DOHH2 (cell line): ENCODE measurements around the gene ELMOD3.

Experiments used
- EZH2phosphoT487 ChIP-seq: fragments of 200-600 bp; sonication (generic); IDR thresholded peaks from 2 replicates; pipeline ENCODE4 v1.6.1; 2017; ENCODE audit warnings: borderline replicate concordance, mild to moderate bottlenecking, antibody characterized with exemption, low read length, moderate library complexity, mixed read lengths
- TF ChIP-seq, protein P1 (sequence below): fragments of 200-600 bp; sonication (generic); IDR thresholded peaks from one replicate; pipeline ENCODE4 v1.5.1; 2014; ENCODE audit warnings: antibody characterized with exemption, mild to moderate bottlenecking, low read depth, low read length; ENCODE audit not compliant: poor library complexity, severe bottlenecking

DNA sequence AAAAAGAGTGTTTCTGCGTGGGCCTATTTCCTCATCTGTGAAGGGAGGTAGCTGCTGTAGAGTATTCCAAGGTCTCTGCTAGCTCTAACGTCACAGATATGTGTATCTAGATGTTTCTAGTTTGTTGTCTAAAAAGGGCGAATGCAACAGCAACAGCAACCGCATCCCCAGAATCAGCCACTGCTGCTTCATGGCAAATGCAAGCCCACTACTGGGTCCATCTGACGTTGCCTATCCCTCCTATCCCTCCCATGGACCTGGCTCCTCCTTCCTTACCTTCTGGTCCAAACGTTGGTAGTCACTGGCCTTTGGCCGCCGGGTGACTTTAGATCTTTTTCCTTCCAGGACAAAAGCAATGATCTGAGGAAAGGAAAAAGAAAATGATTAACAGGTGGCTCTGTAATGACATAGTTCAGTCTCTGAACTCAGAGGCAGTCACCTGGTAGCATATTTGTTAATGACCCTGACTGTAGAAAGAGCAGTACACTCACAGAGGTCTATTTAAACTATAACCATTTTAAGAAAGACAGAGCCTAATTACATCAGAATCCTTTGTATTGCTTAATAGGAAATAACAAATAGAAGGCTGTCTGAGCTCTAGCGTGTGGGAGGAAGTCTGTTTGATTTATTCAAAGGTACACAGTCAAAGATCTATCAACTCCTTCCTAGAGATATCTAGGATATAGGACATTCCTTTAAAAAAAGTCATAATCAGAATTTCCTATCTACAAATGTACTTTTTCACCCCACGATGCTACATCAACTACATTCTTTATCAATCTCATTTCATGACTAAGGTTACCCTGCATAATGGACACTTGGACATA, 29.7 kb upstream of the ELMOD3 start:
- TF ChIP-seq, protein P1, sequence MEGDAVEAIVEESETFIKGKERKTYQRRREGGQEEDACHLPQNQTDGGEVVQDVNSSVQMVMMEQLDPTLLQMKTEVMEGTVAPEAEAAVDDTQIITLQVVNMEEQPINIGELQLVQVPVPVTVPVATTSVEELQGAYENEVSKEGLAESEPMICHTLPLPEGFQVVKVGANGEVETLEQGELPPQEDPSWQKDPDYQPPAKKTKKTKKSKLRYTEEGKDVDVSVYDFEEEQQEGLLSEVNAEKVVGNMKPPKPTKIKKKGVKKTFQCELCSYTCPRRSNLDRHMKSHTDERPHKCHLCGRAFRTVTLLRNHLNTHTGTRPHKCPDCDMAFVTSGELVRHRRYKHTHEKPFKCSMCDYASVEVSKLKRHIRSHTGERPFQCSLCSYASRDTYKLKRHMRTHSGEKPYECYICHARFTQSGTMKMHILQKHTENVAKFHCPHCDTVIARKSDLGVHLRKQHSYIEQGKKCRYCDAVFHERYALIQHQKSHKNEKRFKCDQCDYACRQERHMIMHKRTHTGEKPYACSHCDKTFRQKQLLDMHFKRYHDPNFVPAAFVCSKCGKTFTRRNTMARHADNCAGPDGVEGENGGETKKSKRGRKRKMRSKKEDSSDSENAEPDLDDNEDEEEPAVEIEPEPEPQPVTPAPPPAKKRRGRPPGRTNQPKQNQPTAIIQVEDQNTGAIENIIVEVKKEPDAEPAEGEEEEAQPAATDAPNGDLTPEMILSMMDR: no peak
- TF ChIP-seq EZH2phosphoT487: no peak
